GM18870 (cell line): ENCODE results near the gene SLC4A2.

Experiments used
- ATAC-seq: cut with Tn5 transposase; IDR thresholded peaks from one replicate; pipeline ENCODE4 v1.9.1; 2021; ENCODE audit warnings: moderate library complexity; ENCODE audit not compliant: unreplicated experiment

The SLC4A2 gene

DNA sequence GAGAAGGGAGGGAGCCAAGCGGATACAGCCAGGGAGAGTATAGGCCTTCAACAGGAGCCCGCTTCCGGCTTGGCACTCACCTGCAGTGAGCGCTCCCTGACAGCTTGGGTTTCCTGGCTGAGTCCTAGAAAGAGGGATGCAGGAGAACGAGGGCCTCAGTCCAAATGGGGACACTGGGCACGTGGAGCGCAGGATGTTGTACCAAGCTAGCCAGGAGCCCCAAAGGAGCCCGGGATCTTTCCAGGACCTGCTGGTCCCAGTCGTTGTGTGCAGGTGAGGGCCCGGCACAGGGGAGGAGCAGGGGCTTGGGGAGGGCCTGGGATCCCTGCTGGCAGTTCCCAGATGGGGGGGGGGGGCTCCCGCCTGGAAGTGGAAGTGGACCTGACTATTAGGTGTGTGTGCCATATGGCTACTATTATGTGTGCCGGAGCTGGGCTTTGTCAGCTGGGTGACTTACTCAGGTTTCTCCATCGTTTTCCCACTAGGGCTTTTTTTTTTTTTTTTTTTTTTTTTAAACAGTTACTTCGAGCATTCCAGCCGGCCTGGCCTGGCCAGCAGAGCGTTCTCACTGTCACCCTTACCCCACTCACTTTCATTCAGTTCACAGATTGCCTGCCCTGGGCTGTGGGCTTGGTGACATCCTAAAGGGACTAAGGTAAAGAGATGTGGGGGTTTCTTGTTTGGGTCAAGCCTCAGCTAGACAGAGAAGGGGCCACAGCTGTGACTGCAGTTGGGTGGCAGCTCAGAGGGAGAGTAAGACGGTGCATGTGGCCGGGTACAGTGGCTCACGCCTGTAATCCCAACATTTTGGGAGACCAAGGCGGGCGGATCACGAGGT, 30.7 kb downstream of the SLC4A2 start:
- ATAC-seq = no peak

DNA sequence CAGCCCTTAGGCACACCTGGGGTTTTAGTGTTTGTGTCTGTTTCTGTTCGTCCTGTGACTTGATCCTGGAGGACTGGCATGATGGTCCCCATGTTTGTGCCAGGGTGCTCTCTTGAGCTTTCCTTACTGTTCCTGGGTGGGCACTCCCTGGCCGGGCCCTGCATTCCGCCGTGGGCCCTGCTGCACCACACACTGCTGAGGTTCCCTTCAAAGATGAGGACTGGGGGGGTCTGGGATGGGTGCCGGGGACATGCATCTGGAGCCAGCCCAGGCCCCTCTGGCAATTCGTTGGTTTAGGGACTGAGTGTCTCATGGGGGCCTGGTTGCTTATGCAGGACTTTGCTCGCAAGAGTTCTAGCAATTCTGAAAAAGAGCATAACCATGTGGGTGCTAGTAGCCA, 31.6 kb downstream of the SLC4A2 start:
- no peak for ATAC-seq

DNA sequence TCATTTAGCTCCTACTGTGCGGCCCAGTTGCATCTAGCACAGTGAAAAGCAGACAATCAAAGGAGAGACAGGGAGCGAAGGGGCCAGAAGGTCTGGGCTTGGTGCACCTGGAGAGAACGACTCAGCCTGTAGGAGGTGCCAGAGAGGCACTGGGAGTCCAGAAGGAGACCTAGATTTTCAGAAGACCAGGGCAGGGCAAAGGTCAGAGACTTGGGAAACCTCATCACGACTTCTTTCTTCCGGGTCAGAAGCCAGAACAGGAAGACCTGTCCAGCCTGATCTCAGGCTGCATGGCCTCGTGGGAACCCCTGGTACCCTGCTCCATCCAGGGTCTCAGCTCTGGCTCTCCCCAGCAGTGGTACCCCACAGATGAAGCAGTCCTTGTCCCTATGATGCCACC, 32.0 kb downstream of the SLC4A2 start:
- ATAC-seq = no peak

DNA sequence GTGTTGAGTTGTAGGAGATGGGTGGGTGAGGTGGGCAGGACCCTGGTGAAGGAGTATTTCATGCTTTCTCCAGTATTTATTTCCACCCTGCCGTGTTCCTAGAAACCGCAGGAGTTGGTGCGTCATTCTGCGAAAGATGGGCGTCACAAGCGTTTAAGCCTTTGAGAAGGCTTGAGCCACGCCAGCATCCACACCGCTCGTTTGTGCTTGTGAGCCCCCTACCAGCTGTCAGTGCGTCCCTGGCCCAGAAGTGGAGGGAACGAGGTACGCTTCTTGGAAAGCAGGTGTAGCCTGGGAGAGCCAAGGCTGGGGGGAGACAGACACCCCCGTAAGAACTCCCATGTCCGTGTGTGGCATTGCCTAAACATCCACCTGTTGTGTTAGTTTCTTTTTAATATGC, 32.6 kb downstream of the SLC4A2 start:
- no peak for ATAC-seq

DNA sequence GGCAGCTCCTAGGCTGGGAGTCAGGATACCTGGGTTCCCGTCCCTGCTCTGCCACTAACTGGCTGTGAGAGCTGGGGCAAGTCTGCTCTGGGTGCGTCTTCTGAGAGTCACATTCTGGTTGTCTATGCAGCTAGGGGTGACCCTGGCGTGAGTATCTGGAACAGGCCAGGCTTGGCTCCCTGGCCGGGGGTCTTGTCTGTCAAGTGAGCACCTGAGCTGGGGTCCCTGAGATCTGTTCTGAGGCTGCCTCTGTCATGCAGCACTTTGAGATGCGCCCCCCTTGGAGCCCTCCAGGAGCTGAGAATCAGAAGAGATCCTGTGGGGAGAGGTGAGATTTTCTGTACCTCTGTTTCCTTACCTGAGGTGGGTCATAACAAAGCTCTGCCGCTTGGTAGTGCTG, 34.4 kb downstream of the SLC4A2 start:
- no peak for ATAC-seq

DNA sequence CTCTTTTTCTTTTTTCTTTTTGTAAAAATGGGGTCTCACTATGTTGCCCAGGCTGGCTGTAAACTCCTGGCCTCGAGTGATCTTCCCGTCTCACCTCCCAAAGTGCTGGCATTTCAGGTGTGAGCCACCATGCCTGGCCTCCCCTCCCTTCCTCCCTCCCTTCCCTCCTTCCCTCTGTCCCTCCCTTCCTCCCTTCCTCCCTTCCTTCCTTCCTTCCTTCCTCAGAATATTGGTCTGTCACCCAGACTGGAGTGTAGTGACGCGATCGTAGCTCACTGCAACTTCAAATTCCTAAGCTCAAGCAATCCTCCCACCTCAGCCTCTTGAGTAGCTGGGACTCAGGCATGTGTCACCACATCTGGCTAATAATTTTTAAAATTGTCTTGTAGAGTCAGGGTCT, 35.3 kb downstream of the SLC4A2 start:
- ATAC-seq = no peak

DNA sequence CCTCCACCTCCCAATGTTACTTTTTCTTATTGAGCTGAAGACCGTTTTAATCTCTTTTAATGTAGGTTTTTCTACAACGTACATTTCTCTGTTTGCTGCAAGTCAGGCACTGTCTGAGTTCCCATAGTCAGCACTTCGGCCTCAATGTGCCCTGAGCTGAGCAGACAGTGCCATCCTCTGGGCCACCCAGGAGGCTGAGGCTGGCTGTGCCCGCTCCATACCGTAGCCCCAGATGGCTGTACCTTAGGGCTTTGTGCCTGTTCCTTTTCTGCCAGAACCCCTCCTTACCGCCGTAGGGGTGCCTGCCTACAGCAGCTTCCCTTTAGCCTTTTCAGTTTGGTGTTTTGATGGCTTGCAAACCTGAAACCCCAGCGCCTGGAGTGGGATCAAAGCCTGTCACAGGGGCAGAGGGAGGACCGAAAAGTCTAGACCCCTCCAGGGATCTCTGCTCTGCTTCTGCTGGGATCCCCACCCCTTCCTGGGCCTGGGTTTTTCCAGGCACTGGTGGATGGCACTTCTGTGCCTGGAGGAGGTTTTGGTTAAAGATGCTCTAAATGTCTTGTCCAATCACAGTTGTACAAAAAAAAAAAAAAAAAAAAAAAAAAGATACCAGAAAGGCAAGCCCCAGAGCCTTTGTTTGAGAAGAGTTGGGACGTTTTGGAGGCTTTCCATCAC, 35.9 kb downstream of the SLC4A2 start:
- no peak for ATAC-seq

DNA sequence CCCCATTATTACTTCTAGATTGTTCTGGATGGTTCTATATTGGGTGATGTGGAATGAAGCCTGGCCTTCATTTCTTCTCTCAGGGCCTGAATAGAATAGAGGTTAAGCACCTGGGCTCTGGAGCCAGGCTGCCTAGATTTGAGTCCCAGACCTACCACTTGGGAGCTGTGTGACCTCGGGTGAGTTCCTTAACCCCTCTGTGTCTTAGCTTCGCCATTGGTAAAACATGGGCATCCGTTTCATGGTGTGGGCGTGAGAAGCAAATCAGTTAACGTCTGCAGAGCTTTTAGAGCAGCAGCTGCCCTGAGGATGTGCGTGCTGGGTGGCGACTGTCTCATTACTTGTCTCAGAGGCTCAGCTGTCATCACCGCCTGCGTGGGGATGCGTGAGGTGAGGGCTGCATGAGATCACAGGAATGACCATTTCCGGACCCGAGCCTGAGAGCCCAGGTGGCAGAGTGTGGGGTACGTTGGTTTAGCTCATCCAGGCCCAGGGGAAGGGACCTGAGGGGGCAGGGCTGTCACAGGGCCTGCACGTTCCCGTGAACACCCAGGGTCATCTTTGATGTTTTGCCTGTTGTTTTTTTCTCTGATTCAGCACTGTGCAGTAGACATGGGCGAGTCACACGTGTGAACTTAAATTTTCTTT, 36.6 kb downstream of the SLC4A2 start:
- ATAC-seq = no peak

DNA sequence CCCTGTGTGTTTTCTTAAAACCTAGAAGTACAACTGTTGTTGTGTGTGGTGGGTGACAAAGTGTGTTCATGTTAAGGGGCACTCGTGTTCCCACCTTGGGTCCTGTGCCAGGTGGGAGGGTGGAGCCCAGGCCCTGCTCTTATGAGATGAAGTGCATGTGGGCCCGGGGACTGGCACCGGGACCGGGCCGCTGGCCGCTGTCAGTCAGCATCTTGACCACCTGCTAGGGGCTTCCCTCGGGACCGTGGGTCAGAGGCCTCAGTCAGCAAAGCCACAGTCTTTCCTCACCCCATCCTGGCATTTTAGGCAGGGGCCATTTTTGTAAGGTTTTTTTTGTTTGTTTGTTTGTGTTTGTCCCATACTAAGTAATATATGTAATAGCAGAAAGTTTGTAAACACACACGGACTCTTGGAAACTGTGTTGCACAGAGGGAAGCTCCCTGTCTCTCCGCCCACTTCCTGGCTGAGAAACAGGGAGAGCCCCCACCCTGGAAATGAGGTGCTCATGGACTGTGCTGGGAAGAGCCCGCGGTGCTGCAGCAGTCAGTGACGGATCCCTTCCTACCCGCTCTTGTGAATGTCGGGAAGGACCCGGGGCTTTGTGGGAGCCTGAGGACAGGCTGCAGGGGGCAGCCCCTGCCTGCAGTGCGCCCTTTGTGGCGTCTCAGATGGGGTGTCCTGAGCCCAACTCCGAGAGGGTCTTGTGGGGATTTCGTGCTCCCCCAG, 40.3 kb downstream of the SLC4A2 start:
- ATAC-seq = no peak

DNA sequence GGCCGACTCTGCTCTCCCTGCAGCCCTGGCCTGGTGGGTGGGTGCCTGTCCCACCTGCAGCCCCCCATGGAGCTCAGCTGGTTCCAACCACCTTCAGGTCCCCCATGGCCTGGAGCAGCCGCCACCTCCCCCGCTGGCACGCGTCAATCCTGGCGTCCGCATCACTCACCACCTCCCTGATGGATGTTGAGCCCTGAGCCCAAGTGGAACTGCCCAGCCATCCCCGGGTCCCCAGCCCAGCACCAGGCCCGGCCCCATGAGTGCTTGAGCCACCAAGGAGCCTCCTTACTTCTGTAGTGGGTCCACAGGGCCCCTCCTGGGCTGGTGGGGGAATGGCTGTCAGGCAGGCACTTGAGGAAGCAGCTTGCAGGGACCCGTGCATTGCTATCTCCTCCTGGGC, 41.5 kb downstream of the SLC4A2 start:
- ATAC-seq = no peak

DNA sequence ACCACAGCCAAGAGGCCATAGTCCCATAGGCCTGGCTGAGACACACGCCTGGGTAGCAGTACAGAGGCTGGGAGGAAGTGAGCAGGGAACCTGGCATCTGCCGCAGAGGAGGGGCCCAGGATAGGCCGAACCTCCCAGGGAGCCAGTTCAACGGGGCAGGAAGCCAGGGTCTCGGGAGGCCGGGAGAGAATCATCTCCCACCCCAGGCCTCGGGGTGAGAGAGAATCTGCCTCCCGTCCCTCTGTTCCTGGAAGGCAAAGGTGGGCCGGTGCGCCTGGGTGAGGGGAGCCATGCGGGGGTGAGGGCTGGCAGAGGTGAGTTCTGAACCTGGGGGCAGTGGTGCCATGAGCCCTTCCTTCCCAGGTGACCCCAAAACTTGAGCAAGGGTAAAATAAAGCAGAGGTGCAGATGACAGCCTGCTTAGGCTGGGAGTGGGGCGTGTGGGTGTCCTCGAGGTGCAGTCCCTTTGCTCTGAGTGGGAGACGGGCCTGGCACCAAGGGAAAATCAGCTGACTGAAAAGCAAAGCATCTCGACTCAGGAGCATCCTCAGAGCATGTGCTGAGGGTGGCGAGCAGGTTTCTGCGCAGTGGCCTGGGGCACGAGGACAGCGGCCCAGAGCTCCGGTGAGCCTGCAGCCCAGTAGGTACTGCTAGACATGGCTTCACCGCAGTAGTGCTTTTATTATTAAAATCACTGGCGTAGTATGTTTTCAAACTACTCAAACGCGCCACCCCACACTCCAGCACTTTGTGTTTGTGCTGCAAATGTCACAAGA, 42.4 kb downstream of the SLC4A2 start:
- no peak for ATAC-seq

DNA sequence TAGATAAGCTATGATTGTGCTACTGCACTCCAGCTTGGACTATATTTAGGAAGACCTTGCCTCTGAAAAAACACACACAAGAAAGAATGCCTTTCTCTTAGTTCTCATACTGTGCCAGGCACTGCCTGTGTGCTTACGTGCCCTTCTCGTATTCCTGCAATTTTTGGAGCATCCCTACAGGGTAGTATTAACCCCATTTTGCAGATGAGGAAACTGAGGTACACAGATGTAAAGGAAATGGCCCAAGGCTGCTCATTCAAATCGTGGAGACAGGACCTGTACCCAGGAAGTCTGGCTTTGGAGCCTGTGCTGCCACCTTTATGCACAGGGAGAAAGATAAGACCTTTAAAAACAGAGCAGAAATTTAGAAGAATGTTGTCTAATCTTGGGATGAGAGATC, 43.6 kb downstream of the SLC4A2 start:
- no peak for ATAC-seq

DNA sequence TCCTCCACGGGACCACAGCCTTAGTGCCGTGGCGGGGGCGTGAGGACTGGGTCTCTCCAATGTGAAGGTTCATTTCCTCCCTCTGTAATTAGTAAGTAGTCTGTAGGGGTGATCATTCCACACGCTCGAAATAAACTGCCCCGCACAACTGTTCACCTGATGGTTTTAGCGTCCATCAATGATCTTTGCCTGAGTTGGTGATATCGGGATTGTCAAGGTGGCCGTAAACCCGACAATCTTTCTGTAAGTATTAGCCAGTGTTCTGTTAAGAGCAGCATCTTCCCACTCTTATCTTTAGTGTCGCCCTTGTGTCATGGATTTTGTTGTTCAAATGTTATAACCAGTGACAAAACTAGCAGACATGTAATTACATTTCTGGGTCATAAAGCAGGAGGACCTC, 44.6 kb downstream of the SLC4A2 start:
- no peak for ATAC-seq

DNA sequence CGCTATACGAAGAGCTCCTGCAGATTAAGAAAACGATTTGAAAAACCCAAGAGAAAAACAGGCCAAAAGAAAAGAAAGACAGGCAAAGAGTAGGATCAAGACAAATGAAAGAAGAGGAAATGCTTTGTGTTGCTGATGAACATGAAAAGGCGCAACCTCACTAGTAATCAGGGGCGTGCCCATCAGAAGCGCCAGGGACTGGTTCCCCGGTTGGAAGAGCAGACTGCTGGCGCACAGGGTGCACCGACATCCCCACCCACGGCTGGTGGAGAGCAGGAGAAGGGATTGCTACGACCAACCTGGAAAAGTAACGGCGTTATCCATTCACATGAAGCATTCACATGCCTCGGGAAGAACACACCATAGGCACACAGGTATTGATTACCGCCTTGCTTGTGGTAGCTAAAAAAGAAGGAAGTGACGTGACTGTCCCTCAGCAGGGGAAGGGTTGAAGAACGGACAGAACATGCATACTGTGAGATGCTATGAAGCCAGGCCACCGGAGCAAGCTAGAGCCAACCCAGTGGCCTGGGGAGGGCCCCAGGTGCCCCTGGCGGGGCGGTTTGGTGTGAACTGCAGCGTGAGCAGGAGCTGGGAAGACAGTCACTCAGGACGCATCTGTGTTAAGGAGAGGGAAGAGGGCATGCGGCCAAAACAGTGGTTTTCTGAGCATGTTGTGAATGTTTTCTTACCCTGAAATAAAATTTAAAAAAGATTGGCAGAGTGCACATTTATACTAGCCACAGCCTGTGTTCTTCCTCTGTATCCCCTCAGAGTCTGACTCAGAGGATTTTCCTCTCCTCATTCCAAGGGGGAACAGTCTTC, 45.2 kb downstream of the SLC4A2 start:
- no peak for ATAC-seq

DNA sequence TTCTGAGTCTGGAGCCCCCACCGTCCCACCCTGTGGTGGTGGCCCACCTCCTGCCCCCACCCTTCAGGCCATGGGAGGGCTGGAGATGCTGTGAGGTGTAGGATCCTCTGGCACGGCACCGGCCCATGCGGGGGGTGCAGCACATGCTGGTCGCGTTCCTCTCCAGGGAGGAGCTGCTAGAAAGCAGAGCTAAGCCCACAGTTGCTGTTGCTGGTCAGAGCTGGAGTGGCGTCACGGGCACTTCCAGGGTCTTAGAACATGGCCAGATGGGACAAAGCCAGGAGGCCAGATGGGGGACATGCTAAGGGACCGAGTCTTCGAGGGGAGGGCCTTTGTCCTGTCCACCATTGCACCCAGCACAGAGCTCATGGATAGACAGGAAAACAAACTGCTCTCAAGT, 48.5 kb downstream of the SLC4A2 start:
- ATAC-seq = no peak

DNA sequence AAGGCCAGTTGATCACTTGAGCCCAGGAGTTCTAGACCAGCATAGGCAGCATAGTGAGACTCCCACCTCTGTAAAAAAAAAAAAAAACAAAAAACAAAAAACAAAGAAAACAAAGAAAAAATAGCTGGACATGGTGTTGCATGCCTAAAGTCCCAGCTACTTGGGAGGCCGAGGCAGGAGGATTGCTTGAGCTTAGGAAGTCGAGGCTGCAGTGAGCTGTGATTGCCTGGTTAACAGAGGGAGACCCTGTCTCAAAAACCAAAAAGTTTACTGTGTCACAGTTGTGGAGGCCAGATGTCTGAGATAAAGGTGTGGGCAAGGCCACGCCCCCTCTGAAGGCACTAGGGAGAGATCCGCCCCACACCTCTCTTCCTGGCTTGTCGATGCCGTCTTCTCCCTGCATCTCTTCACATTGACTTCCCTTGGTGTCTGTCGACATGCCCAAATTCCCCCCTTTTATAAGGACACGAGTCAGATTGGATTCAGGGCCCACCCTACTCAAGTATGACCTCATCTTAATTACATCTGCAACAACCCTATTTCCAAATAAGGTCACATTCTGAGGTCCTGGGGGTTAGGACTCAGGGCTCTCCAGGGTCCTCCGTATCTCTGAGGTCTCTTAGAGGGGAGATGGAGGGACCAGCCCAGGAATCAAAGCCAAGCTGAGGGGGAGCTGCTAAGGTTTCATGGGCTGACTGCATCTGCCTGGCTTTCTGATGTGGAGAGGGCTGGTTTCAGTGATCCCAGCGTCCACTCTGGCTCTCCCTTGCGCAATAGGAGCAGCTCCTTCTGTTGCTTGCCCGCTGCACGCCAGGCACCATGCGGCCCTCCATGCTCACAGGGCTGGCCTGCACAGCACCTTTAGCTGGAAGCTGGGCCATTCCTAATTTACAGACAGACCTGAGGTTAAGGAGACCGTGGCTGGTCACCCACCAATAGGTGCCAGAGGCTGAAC, 50.0 kb downstream of the SLC4A2 start:
- no peak for ATAC-seq

DNA sequence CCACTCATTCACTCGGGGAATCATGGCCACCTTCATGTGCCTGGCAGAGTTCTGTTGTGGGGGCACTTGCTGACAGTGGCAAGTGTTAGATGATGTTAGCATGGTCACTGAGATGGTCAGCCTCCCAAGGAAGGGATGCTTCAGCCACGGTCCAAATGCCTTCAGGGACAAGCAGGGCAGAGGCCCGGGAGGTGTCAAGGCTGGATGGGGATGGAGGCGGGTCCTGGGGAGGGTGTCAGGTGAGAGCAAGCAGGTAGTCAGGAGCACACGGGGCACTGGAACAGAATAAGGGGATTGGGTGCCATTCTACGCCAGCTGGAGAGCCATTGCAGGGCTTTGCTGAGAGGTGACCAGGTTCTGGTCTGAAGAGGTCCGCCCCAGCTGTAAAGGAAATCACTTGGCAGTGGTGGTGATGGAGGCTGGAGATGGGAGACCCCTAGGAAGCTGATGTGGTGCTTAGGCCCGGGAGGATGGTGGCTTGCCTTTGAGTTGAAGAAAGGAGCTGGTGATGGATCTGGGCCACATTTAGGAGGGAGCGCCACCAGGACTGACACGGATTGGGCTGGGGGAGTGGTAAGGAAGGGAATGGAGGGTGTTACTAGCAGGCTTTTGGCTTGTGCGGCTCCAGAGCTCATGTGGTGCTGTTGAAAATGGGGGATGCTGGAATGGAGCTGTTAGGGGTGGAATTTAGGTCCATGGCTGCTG, 51.0 kb downstream of the SLC4A2 start:
- no peak for ATAC-seq
